Stomach (tissue), 4 donors: ENCODE results near the gene DNAH3.
"Not testable (repeated sequence)": the region's sequence is repeated elsewhere in the genome, so short reads cannot be mapped to it uniquely, and the experiment has no call there.

Experiments
- EP300 ChIP-seq: sonication (generic); formaldehyde crosslinking; IDR thresholded peaks from one replicate; pipeline ENCODE4 v1.6.1; 2017; ENCODE audit warnings: antibody characterized with exemption
- POLR2A ChIP-seq, 4 donors: fragments of 450-650 bp; IDR thresholded peaks; one replicate each; pipeline ENCODE4 v1.6.1; 2016; ENCODE audit warnings: antibody characterized with exemption in 4 of 4, control low read depth in 2 of 4, mild to moderate bottlenecking in 1 of 4, moderate library complexity in 1 of 4
- POLR2AphosphoS5 ChIP-seq, 3 donors: sonication (generic); formaldehyde crosslinking; IDR thresholded peaks; one replicate each; pipeline ENCODE4 v1.6.1; 2016; ENCODE audit warnings: antibody characterized with exemption in 3 of 3
- TF ChIP-seq, protein P1 (sequence below), 7 experiments: fragments of 450-650 bp in 4 of 7; fragments of 200-600 bp in 3 of 7; sonication (generic) in 3 of 7; IDR thresholded peaks; one replicate each; pipeline ENCODE4 v1.5.1; 2016 to 2019; ENCODE audit warnings: antibody characterized with exemption in 7 of 7, control low read depth in 2 of 7, mild to moderate bottlenecking in 1 of 7

DNA sequence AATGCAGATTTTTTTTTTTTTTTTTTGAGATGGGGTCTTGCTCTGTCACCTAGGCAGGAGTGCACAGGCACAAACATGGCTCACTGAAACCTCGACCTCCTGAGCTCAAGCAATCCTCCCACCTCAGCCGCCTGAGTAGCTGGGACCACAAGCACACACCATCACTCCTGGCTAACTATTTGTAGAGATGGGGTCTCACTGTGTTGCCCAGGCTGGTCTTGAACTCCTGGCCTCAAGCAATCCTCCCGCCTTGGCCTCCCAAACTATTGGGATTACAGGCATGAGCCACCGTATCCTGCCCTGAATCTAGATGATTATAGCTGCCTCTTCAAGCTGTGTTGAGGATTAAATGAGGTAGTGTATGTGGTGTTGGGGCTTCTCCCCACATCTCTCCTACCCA lies 94.9 kb downstream of the DNAH3 start:
- TF ChIP-seq, protein P1, sequence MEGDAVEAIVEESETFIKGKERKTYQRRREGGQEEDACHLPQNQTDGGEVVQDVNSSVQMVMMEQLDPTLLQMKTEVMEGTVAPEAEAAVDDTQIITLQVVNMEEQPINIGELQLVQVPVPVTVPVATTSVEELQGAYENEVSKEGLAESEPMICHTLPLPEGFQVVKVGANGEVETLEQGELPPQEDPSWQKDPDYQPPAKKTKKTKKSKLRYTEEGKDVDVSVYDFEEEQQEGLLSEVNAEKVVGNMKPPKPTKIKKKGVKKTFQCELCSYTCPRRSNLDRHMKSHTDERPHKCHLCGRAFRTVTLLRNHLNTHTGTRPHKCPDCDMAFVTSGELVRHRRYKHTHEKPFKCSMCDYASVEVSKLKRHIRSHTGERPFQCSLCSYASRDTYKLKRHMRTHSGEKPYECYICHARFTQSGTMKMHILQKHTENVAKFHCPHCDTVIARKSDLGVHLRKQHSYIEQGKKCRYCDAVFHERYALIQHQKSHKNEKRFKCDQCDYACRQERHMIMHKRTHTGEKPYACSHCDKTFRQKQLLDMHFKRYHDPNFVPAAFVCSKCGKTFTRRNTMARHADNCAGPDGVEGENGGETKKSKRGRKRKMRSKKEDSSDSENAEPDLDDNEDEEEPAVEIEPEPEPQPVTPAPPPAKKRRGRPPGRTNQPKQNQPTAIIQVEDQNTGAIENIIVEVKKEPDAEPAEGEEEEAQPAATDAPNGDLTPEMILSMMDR (IDR thresholded peaks at IDR 0.05) = not testable (repeated sequence)
- not testable (repeated sequence) for TF ChIP-seq POLR2AphosphoS5 (IDR thresholded peaks at IDR 0.05); POLR2A (IDR thresholded peaks at IDR 0.05); EP300
